ENCODE measurements around the gene TRIM13.
"Not testable (repeated sequence)": the region's sequence is repeated elsewhere in the genome, so short reads cannot be mapped to it uniquely, and the experiment has no call there.

The TRIM13 gene

DNA sequence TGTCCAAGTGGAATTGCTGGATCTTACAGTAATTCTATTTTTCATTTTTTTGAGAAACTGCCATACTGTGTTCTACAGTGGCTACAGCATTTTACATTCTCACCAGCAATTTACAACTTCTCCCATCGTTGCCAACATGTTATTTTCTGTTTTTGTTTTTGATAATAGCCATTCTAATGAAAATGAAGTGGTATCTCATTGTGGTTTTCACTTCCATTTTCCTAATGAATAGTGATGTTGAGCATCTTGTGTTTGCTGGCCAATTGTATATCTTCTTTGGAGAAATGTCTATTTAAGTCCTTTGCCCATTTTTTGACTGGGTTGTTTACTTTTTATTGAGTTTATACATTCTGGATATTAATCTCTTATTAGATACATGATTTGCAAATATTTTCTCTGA lies 57.0 kb downstream of the TRIM13 start:
- no peak for DNase-seq
- Histone ChIP-seq H3K4me3 (ENCODE audit: low read depth, low read length) (no peak overlapping the region), H3K36me3 (no peaks in the 10 kb centered on the region; the same call in none of the 2 replicates), H3K9me3 (ENCODE audit: severe bottlenecking) (no peaks in the 10 kb centered on the region), H3K27me3 (ENCODE audit: insufficient read depth, low read depth, severe bottlenecking) (no peaks in the 10 kb centered on the region), H3K27ac (no peak overlapping the region)
- TF ChIP-seq CTCF (IDR thresholded peaks at IDR 0.05; ENCODE audit: low read depth, low read length) = no peak

DNA sequence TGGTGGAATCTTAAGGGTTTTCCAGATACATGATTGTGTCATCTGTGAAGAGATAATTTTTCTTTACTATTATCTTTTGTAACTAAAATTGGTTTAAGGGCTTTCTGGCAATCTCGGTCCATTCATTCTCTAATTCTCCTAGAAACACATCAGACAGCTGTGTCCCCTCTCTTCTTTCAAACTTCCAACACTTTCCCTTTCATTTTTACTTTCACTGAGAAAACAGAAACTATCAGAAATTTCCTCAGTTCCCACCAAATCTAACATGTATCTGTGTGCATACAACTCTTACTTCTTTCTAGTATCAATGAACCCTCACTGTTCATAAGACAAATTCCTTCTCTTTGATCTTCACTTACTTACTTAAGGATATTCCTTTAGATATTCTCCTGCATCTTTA lies 58.6 kb downstream of the TRIM13 start:
- peaks cover 2% of the 10 kb centered on the region for H3K36me3 ChIP-seq
- no peak for DNase-seq
- no peaks in the 10 kb centered on the region for H3K9me3 ChIP-seq (ENCODE audit: severe bottlenecking)
- H3K27me3 ChIP-seq (ENCODE audit: insufficient read depth, low read depth, severe bottlenecking) = no peaks in the 10 kb centered on the region
- no peak overlapping the region for H3K27ac ChIP-seq
- no peak overlapping the region for H3K4me3 ChIP-seq (ENCODE audit: low read depth, low read length)
- TF ChIP-seq CTCF (IDR thresholded peaks at IDR 0.05; ENCODE audit: low read depth, low read length) = no peak

DNA sequence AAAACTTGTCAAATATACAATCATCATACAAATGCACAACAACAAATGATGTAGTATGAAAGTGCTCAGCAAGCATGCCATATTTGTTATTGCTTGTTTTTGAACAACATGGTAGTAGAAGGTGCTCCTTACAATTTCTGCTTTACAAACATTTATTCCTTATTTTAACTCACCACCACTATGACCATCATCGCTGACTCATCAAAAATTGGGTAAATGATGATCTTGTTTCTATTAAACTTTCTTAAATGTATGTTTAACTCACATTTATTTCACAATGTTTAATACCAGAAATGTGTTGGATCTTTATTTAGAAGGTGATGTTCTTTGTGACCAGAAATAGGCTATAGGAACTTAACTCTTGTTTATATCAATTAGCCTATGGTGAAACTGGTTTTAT lies 63.9 kb downstream of the TRIM13 start:
- TF ChIP-seq CTCF (IDR thresholded peaks at IDR 0.05; ENCODE audit: low read depth, low read length) = no peak
- Histone ChIP-seq H3K36me3 (peaks cover 9% of the 10 kb centered on the region), H3K4me3 (ENCODE audit: low read depth, low read length) (no peak overlapping the region), H3K9me3 (ENCODE audit: severe bottlenecking) (no peaks in the 10 kb centered on the region), H3K27ac (no peak overlapping the region), H3K27me3 (ENCODE audit: insufficient read depth, low read depth, severe bottlenecking) (no peaks in the 10 kb centered on the region)
- DNase-seq = no peak

DNA sequence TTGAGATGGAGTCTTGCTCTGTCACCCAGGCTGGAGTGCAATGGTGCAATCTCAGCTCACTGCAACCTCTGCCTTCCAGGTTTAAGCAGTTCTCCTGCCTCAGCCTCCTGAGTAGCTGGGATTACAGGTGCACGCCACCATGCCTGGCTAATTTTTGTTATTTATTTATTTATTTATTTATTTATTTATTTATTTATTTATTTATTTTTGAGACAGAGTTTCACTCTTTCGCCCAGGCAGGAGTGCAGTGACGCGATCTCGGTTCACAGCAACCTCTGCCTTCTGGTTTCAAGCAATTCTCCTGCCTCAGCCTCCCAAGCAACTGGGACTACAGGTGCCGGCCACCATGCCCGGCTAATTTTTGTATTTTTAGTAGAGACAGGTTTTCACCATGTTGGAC lies 65.5 kb downstream of the TRIM13 start:
- peaks cover 12% of the 10 kb centered on the region for H3K36me3 ChIP-seq
- H3K9me3 ChIP-seq (ENCODE audit: severe bottlenecking); H3K27ac ChIP-seq; H3K27me3 ChIP-seq (ENCODE audit: insufficient read depth, low read depth, severe bottlenecking); DNase-seq; H3K4me3 ChIP-seq (ENCODE audit: low read depth, low read length): not testable (repeated sequence)

DNA sequence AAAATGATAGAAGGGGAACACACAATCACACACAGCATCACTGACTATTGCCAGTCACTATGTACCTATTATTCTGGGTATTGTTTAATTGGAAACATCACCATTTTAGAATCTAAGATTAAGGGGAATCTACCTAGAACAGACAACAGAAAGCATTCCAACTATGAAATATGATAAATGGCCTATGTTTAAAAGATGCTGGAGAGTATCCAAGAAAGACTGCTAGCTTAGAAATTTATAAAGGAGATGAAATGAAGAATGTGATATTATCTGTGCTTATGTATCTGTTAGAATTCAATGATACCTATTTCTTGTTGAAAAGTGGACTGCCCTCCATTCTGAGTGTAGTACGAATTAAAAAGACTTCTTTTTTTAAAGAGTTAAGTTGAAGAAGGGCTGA lies 68.9 kb downstream of the TRIM13 start:
- no peak for DNase-seq
- Histone ChIP-seq H3K36me3 (peaks cover 13% of the 10 kb centered on the region), H3K27ac (no peak overlapping the region)

More for the DNA sequence above, 68.9 kb downstream of the TRIM13 start:
- no peak for TF ChIP-seq CTCF (IDR thresholded peaks at IDR 0.05; ENCODE audit: low read depth, low read length)
- H3K4me3 ChIP-seq (ENCODE audit: low read depth, low read length) = no peak overlapping the region
- H3K27me3 ChIP-seq (ENCODE audit: insufficient read depth, low read depth, severe bottlenecking) = no peaks in the 10 kb centered on the region
- no peaks in the 10 kb centered on the region for H3K9me3 ChIP-seq (ENCODE audit: severe bottlenecking)

All from WERI-Rb-1 (cell line).